ENCODE data around the gene VAV2. TPM values are rescaled to one million over a fixed set of nuclear protein-coding genes. Genes with fewer than 3 reads are reported as not detected.
"Not testable (repeated sequence)": the region's sequence is repeated elsewhere in the genome, so short reads cannot be mapped to it uniquely, and the experiment has no call there.

VAV2 gene
- total RNA-seq, 1 experiment from 2014 or later: 12.5 TPM

GRCh38 chr9:133971981-133972941 lies 19.9 kb downstream of the VAV2 start:
- no peak for DNase-seq (ENCODE audit: low read depth)

- DNase-seq (ENCODE audit: low read depth): no peak
These were observed 20.8 kb downstream of the VAV2 start for GRCh38 chr9:133971121-133971951.

GRCh38 chr9:133970581-133971058 lies 21.5 kb downstream of the VAV2 start:
- DNase-seq (ENCODE audit: low read depth): no peak

DNA sequence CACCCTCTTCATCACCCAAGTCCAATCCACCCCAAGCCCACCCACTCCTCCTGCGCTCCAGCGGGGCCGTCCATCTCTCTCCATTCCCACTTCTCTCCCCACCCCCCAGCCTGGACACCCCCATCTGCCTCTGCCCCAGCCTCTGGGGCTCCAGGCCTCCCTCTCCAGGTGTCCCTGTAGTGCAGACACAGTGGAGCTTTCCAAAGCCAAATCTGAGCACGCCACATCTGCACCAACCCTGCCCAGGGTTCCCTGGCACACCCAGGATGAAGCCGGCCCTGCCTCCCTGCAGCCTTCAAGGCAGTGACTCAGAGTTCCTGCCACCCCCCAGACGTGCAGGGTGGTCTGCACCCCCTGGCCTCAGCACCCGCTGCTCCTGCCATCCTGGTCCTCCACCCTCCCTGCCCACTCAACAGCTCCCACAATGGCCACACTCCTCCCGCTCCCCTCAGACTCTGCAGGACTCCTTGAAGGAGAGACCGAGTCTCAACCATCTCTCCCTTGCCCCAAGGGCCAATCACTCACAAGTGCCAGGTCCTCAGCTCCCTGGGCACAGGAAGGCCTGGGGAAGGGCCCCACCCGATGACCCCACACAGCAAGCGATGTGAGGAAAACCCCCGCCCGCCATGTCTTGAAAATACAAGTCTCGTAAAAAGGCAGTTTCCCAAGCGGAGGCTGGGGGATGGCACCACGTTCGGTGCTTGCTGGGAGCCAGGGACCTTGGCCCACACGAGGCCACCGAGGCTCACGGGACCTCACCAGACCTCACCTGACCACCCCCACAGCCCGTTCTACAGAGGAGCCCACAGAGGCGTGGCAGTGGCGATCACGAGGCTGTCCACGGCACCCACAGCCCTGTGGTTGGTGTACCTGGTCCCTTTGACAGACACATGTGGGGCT lies 22.2 kb downstream of the VAV2 start:
- no peak for DNase-seq (ENCODE audit: low read depth)

DNA sequence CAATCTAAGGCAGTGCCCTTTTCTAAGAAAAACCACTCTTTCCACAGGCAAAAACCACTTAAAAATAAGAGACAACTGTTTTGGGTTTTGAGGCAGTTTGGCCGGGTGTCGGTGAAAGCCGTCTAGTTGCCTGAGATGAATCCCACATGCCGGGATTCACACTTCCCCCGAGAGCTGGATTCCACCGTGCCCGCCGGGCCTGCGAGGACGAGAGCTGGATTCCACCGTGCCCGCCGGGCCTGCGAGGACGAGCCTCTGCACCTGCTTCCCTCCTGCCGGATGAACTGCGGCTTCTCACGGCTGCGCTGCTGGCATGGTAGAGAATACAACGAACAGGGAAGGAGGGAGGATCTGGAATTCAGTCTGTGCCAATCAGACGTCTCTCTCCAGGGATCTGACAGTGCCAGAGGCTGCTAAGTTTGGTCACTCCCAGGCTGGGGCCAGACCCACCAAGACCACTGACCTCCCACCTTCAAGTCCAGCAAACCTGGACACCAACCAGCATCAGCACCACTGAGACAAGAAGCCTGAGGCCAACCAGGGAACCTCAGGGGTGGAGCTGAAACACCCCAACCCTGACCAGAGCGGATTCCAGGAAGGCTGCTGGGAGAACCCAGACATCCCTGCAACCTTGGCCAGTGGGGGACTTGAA lies 23.0 kb downstream of the VAV2 start:
- DNase-seq (ENCODE audit: low read depth): no peak

DNA sequence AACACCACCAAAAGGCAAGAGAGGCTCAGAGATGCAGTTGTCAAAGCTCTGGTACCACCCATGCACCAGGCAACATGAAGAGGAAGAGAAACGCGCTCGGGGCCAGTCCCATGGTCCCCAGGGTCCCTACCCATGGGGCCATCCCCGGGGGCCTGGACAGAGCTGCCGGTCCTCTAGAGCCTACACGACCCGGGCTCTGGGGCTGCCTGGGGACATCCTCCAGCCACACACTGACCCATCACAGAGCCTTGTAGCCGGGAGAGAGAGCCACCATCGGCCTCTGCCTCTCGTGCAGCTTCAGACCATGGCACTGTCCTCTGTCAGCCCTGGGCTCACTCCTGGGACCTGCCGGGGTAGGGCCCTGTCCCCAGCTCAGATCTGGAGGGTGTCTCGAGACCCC lies 23.7 kb downstream of the VAV2 start:
- no peak for DNase-seq (ENCODE audit: low read depth)

DNA sequence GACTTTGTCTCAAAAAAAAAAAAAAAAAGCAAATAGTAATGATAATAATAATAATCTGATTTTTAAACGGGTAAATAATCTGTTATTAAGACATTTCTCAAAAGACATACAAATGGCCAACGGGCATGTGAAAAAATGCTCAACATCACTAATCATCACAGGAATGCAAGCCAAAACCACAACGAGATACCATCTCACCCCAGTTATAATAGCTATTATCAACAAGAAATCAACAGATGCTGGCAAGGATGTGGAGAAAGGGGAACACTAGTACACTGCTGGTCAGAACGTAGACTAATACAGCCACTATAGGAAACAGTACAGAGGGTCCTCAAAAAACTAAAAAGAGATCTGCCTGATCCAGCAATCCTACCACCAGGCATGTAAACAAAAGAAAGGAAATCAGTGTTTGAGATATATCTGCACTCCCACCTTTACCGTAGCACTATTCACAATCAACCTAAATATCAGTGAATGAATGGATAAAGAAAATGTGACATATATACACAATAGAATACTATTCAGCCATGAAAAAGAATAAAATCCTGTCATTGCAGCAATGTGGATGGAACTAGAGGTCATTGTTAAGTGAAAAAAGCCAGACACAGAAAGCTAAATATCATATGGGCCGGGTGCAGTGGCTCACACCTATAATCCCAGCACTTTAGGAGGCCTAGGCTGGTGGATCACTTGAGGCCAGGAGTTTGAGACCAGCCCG lies 24.9 kb downstream of the VAV2 start:
- DNase-seq (ENCODE audit: low read depth): no peak

- no peak for DNase-seq (ENCODE audit: low read depth)
These were observed 27.7 kb downstream of the VAV2 start for GRCh38 chr9:133964463-133964862.

- DNase-seq (ENCODE audit: low read depth): no peak
These were observed 29.0 kb downstream of the VAV2 start for GRCh38 chr9:133963166-133963565.

- no peak for DNase-seq (ENCODE audit: low read depth)
These were observed 29.8 kb downstream of the VAV2 start for GRCh38 chr9:133962341-133962740.

GRCh38 chr9:133961226-133962165 lies 30.6 kb downstream of the VAV2 start:
- no peak for DNase-seq (ENCODE audit: low read depth)

GRCh38 chr9:133960568-133961129 lies 31.5 kb downstream of the VAV2 start:
- no peak for DNase-seq (ENCODE audit: low read depth)

- no peak for DNase-seq (ENCODE audit: low read depth)
These were observed 32.1 kb downstream of the VAV2 start for GRCh38 chr9:133959966-133960567.

- no peak for DNase-seq (ENCODE audit: low read depth)
These were observed 33.0 kb downstream of the VAV2 start for GRCh38 chr9:133959171-133959570.

DNA sequence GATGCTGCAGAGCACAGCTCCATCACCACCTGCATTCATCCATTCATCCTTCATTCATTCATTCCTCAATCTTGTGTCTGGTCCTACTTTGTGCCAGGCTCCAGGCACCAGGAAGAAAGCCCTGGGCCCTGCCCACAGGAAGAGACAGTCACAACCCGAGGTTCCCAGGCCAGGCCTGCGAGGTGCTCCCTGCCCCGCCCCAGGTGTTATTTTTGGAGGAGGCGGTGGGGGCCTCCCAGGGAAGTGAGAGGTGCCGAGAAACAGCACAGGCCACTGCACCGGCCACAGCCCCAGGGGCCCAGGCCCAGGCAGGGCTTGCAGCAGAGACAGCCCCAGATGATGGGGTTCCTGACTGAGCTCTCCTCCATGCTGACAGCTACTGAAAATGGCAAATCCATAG lies 33.4 kb downstream of the VAV2 start:
- DNase-seq (ENCODE audit: low read depth): no peak

GRCh38 chr9:133957772-133958171 lies 34.4 kb downstream of the VAV2 start:
- DNase-seq (ENCODE audit: low read depth): not testable (repeated sequence)

GRCh38 chr9:133957328-133957727 lies 34.8 kb downstream of the VAV2 start:
- DNase-seq (ENCODE audit: low read depth): no peak

- no peak for DNase-seq (ENCODE audit: low read depth)
These were observed 35.5 kb downstream of the VAV2 start for GRCh38 chr9:133956520-133957076.

Measured in HT1080 (cell line).